GM12878 (cell line): Measurements from ENCODE around the gene ZNF558. TPM values are rescaled to one million over a fixed set of nuclear protein-coding genes. Genes with fewer than 3 reads are reported as not detected.

Source experiments
- ATAC-seq: fragments of 200-7000 bp; cut with Tn5 transposase; 3 replicates; pipeline ENCODE4 v1.9.1; 2020; ENCODE audit warnings: mild to moderate bottlenecking, moderate library complexity
- BruUV-seq: library from RNA; stranded (reverse); fragments of 400-500 nt; replicated peaks from 2 replicates; lab custom pipeline; 2021; lab: Mats Ljungman, UMichigan
- CTCF ChIA-PET: fragments of 300-600 bp; sonication (Branson Sonifier 250); formaldehyde crosslinking; extraction: SDS; loops from one replicate; lab custom pipeline; 2021; ENCODE audit warnings: inconsistent platforms; lab: Yijun Ruan, JAX
- POLR2A ChIA-PET: fragments of 350-600 bp; formaldehyde crosslinking; extraction: SDS; loops from one replicate; lab custom pipeline; 2021; ENCODE audit warnings: inconsistent platforms; lab: Charles Lee
- RAD21 ChIA-PET: fragments of 300-600 bp; sonication (Branson Sonifier 250); formaldehyde crosslinking; loops from one replicate; lab custom pipeline; 2023; ENCODE audit warnings: antibody characterized with exemption; ENCODE audit not compliant: unreplicated experiment; lab: Charles Lee
- SMC1A ChIA-PET: fragments of 300-600 bp; sonication (Branson Sonifier 250); formaldehyde crosslinking; loops from one replicate; lab custom pipeline; 2023; ENCODE audit not compliant: unreplicated experiment, uncharacterized antibody; lab: Charles Lee
- DNase-seq: peaks from one replicate; pipeline ENCODE4 v3.0.0-alpha.2; 2011; ENCODE audit warnings: low read depth, low spot score
- FAIRE-seq: peaks from 3 replicates; lab custom pipeline; 2011; peaks lifted over from hg19 to GRCh38; lab: Jason Lieb, UNC
- H2AFZ ChIP-seq: 2 replicates; pipeline ENCODE4 v1.6.0; 2011; ENCODE audit warnings: low read depth, low read length, control low read depth; ENCODE audit not compliant: control insufficient read depth
- H3K27ac ChIP-seq: 2 replicates; pipeline ENCODE4 v1.5.1; 2011; ENCODE audit warnings: control low read depth; ENCODE audit not compliant: control insufficient read depth, insufficient read depth
- H3K27me3 ChIP-seq, 2 experiments: replicated peaks in 1 of 2; 2 replicates each; pipeline versions ENCODE4 v1.6.0 to v1.6.1; 2011; ENCODE audit warnings: low read length in 1 of 2; ENCODE audit not compliant: control insufficient read depth in 2 of 2, insufficient read depth in 2 of 2
- H3K36me3 ChIP-seq, 2 experiments: 2 replicates each; pipeline ENCODE4 v1.5.1; 2011; ENCODE audit warnings: low read length in 1 of 2; ENCODE audit not compliant: control insufficient read depth in 2 of 2, insufficient read depth in 2 of 2
- H3K4me1 ChIP-seq: 2 replicates; pipeline ENCODE4 v1.6.1; 2011; ENCODE audit warnings: mild to moderate bottlenecking, low read length, moderate library complexity, mixed read lengths; ENCODE audit not compliant: control insufficient read depth, insufficient read depth
- H3K4me2 ChIP-seq: 2 replicates; pipeline ENCODE4 v1.6.0; 2011; ENCODE audit warnings: control low read depth; ENCODE audit not compliant: control insufficient read depth, insufficient read depth
- H3K4me3 ChIP-seq: fragments of 200-600 bp; sonication (generic); 2 replicates; pipeline ENCODE4 v1.5.1; 2016
- H3K79me2 ChIP-seq: 2 replicates; pipeline ENCODE4 v1.6.0; 2011; ENCODE audit warnings: low read length; ENCODE audit not compliant: control insufficient read depth, insufficient read depth
- H3K9ac ChIP-seq: 2 replicates; pipeline ENCODE4 v1.8.0; 2011; ENCODE audit warnings: low read length, control low read depth, mixed read lengths; ENCODE audit not compliant: control insufficient read depth, insufficient read depth
- H3K9me3 ChIP-seq: replicated peaks from 3 replicates; pipeline ENCODE4 v1.5.1; 2011; ENCODE audit warnings: mild to moderate bottlenecking, low read length; ENCODE audit not compliant: control insufficient read depth, insufficient read depth
- H4K20me1 ChIP-seq: 2 replicates; pipeline ENCODE4 v1.6.0; 2011; ENCODE audit not compliant: control insufficient read depth, insufficient read depth
- CHD4 ChIP-seq: fragments of 200-600 bp; sonication (generic); IDR thresholded peaks from 2 replicates; pipeline ENCODE4 v1.6.1; 2016; ENCODE audit warnings: mild to moderate bottlenecking
- USF1 ChIP-seq: IDR thresholded peaks from 2 replicates; pipeline ENCODE4 v1.6.1; 2011; ENCODE audit warnings: borderline replicate concordance, low read depth, mild to moderate bottlenecking, moderate library complexity, mixed read lengths, low read length; ENCODE audit not compliant: insufficient read depth; ENCODE audit errors: extremely low read length
- ZNF24 ChIP-seq: fragments of 450-650 bp; IDR thresholded peaks from 2 replicates; pipeline ENCODE4 v1.6.1; 2017; ENCODE audit warnings: antibody characterized with exemption, mild to moderate bottlenecking
- WGBS: methylation state at CpG from one replicate; pipeline ENCODE4 v1.1.6; 2016; ENCODE audit warnings: low lambda C conversion rate; ENCODE audit not compliant: insufficient replicate concordance, insufficient coverage; ENCODE audit errors: missing lambda C conversion rate; 5-methylcytosine and 5-hydroxymethylcytosine counted together
- in situ Hi-C: fragments of 300-500 bp; cut with MboI; formaldehyde crosslinking; loops from 9 replicates; pipeline ENCODE4 v1.14.3; 2018; ENCODE audit warnings: mixed read lengths
- intact Hi-C: fragments of 100-400 bp; cut with micrococcal nuclease; formaldehyde crosslinking; loops from one replicate; pipeline ENCODE4 v1.14.2; 2022; ENCODE audit not compliant: unreplicated experiment
- polyA plus RNA-seq, 11 experiments: library from polyadenylated mRNA; depleted of rRNA in 4 of 11; unstranded in 6 of 11; stranded (reverse) in 5 of 11; fragments of >200 nt; fragmentation: Nextera tagmentation in 4 of 11; fragmentation: Illumina TruSeq in 1 of 11; extraction: Ambion mirVana in 4 of 11; extraction: Trizol in 1 of 11; gene quantifications; 1 replicate in 1 of 11; 2 replicates in 10 of 11; pipeline versions ENCODE4 v1.2.1 to v1.2.3, GENCODE V29; 2011 to 2016; ENCODE audit warnings: inconsistent platforms in 2 of 11, missing spikeins in 2 of 11, low read depth in 1 of 11
- total RNA-seq, 4 experiments: library from RNA; depleted of rRNA in 3 of 4; stranded (reverse); fragments of >200 nt in 3 of 4; fragmentation: Illumina TruSeq in 1 of 4; extraction: Trizol in 1 of 4; gene quantifications; 2 replicates each; pipeline versions ENCODE4 v1.2.1 to v1.2.3, GENCODE V29; 2013 to 2021
- TF ChIP-seq, protein P1 (sequence below): IDR thresholded peaks from 2 replicates; pipeline ENCODE4 v1.6.1; 2011; ENCODE audit warnings: borderline replicate concordance, low read depth, mild to moderate bottlenecking, moderate library complexity, low read length; ENCODE audit not compliant: insufficient read depth, poor library complexity, severe bottlenecking

Gene ZNF558
- total and polyA plus RNA-seq, 10 of the 15 experiments (the other 5 are each of a cell fraction or from before 2014, with no cell fraction given) = 0.95 to 8.1 (median 6.2) TPM; not detected in 1

GRCh38 chr19:8821748-8822241 lies 10.3 kb downstream of the ZNF558 start (continued):
- TF ChIP-seq USF1 = no peak
- TF ChIP-seq, protein P1, sequence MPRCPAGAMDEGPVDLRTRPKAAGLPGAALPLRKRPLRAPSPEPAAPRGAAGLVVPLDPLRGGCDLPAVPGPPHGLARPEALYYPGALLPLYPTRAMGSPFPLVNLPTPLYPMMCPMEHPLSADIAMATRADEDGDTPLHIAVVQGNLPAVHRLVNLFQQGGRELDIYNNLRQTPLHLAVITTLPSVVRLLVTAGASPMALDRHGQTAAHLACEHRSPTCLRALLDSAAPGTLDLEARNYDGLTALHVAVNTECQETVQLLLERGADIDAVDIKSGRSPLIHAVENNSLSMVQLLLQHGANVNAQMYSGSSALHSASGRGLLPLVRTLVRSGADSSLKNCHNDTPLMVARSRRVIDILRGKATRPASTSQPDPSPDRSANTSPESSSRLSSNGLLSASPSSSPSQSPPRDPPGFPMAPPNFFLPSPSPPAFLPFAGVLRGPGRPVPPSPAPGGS = no peak

DNA sequence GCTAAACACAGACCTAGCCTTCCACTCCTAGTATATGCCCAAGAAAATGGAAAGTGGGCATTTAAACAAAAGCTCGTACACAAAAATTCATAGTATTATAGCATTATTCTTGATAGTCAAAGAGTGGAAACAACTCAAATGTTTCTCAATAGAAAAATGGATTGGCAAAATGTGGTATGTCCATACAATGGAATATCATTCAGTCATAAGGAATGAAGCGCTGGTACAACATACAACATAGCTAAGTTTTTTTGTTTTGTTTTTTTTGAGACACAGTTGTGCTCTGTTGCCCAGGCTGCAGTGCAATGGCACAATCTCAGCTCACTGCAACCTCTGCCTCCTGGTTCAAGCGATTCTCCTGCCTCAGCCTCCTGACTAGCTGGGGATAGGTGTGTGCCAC lies 11.9 kb downstream of the ZNF558 start:
- Histone ChIP-seq H3K4me1 (no peaks in the 10 kb centered on the region), H3K27me3 (no peaks in the 10 kb centered on the region), H4K20me1 (no peaks in the 10 kb centered on the region), H3K27ac (no peak overlapping the region), H3K79me2 (no peaks in the 10 kb centered on the region), H3K36me3 (no peaks in the 10 kb centered on the region; a peak in 1 of 4 replicates), H3K4me2 (no peak overlapping the region), H3K4me3 (no peak overlapping the region), H2AFZ (no peak overlapping the region)
- CTCF ChIA-PET = no interaction called here
- SMC1A ChIA-PET = no interaction called here
- no TSS peak for BruUV-seq
- POLR2A ChIA-PET = no interaction called here
- no peak for FAIRE-seq
- in situ Hi-C loops (no loop called here), intact Hi-C loops (no loop called here)
- ATAC-seq = no peak
- RAD21 ChIA-PET = no interaction called here
- WGBS = 78% methylated on average over 3 of the region's 3 CpGs
- DNase-seq = no peak
- TF ChIP-seq ZNF24 (no peak), CHD4 (no peak)
- TF ChIP-seq, all 136 proteins: peak for 0
- H3K9ac ChIP-seq = no peak overlapping the region
- peaks cover 1% of the 10 kb centered on the region; the same call in 1 of the 3 replicates for H3K9me3 ChIP-seq
